Measurements from ENCODE around the gene CAMK2N2.

DNA sequence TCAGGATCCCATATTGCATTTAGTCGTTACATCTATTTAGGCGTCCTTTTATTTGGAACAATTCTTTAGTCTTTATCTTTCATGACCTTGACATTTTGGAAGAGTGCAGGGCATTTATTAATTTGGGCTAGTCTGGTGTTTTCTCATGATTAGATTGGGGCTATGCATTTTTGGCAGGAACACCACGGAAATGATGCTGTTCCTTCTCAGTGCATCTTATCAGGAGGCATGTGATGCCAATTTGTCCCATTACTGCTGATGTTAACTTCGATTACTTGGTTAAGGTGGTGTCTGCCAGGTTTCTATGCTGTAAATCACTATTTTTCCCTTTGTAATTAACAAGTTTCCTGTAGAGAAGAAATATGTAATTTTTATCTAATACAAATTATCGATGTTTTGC lies 50.1 kb downstream of the CAMK2N2 start:
- no peak for TF ChIP-seq NFRKB (IDR thresholded peaks at IDR 0.05)
- no peak for TF ChIP-seq ELF4 (IDR thresholded peaks at IDR 0.05)
- no peak for TF ChIP-seq SP1 (IDR thresholded peaks at IDR 0.05)
- TF ChIP-seq TARDBP (IDR thresholded peaks at IDR 0.05): no peak
- no peak for TF ChIP-seq FOXA1 (IDR thresholded peaks at IDR 0.05)
- TF ChIP-seq, protein P1, sequence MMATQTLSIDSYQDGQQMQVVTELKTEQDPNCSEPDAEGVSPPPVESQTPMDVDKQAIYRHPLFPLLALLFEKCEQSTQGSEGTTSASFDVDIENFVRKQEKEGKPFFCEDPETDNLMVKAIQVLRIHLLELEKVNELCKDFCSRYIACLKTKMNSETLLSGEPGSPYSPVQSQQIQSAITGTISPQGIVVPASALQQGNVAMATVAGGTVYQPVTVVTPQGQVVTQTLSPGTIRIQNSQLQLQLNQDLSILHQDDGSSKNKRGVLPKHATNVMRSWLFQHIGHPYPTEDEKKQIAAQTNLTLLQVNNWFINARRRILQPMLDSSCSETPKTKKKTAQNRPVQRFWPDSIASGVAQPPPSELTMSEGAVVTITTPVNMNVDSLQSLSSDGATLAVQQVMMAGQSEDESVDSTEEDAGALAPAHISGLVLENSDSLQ (IDR thresholded peaks at IDR 0.05): no peak
- TF ChIP-seq LEF1 (IDR thresholded peaks at IDR 0.05; ENCODE audit: borderline replicate concordance): no peak

Data from HEK293T (cell line).